ENCODE data around the gene AGPAT3. TPM values are rescaled to one million over a fixed set of nuclear protein-coding genes. Genes with fewer than 3 reads are reported as not detected.

The AGPAT3 gene
- total and polyA plus RNA-seq, 2 donors (not counting 1 experiment from before 2014, with no cell fraction given) = 29.4 to 44.9 TPM

DNA sequence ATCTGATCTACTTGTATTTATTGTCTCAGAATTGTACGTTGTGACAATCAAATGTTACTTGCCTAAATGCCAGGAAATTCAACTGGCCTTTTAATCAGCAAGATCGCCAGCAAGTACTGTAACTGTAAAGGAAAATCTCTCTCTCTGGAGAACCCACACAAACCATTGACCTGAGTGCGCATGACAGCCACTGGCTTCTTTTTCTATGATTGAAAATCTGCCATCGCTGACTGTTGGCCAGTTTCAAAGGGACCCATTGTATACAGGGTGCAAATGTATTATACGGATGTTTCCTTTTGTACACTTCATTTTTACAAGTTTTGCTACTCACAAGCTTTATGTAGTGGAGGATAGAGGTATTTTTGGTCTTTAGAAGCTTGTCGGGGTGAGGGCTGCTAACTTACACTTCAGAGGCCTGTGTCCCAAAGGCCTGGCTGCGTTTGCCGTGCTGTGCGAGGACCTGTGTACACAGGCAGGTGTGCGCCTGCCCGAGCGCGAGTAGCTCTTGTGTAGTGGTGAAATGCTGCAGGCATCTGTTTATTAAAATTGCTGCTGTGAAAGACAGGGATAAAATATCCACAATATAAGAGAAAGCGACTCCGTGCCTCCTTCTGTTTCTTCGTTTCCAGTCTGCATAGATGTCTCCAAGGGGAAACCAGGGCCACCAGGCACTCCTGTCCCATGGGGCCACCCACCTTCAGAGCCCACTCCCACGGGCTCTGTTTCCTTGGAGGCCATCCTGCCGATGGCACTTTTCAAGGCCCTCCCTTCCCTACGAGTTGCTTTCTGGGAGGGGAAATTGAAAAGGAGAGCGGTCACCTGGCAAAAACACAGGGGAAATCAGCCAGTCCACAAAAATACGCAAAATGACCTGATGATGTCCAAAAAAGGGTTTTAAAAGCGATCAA lies 121.8 kb downstream of the AGPAT3 start:
- no peak for DNase-seq (ENCODE audit: low read depth in 2 of 2)

DNA sequence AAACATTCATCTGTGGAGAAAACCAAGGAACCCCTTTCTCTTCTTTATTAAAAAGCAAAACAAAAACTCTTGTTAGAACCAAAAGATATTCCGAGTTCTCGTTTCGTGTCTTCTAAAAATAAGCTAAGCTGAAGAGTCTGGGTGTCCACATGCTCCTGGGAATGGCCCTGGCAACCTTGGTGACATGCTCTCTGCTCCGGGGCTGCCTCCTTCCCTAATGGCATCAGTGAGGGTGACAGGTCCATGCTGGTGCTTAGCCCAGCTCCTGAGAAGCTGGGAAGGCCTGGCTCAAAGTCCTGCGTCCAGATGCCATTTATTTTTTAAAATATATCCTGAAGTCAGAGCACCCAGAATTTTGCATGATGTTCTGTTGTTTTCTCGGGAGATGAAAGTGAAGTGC lies 122.5 kb downstream of the AGPAT3 start:
- Histone ChIP-seq H3K27ac (ENCODE audit: insufficient read depth, low read length) (no peak overlapping the region), H3K27me3 (ENCODE audit: control insufficient read depth, insufficient read depth, low read length) (no peaks in the 10 kb centered on the region), H3K79me2 (ENCODE audit: control insufficient read depth, insufficient read depth, low read length) (no peaks in the 10 kb centered on the region), H3K9ac (ENCODE audit: insufficient read depth, low read length) (no peak overlapping the region), H3K4me3 (replicated peaks in 1 of 4; ENCODE audit: control extremely low read depth in 1 of 4, insufficient read depth in 1 of 4, low read depth in 3 of 4, low read length in 4 of 4) (no peak overlapping the region), H3K9me3 (ENCODE audit: control insufficient read depth, insufficient read depth, low read depth, low read length) (no peaks in the 10 kb centered on the region), H2AFZ (ENCODE audit: low read length) (no peak overlapping the region), H3K4me2 (ENCODE audit: extremely low read depth, insufficient read depth, low read length) (no peak overlapping the region), H4K20me1 (ENCODE audit: control insufficient read depth, extremely low read depth, insufficient read depth, low read length) (no peaks in the 10 kb centered on the region), H3K4me1 (ENCODE audit: control insufficient read depth, extremely low read depth, insufficient read depth, low read length) (no peaks in the 10 kb centered on the region), H3K36me3 (ENCODE audit: control insufficient read depth, insufficient read depth, low read length) (no peaks in the 10 kb centered on the region)
- DNase-seq (ENCODE audit: low read depth in 2 of 2) = no peak
- TF ChIP-seq, protein P1, sequence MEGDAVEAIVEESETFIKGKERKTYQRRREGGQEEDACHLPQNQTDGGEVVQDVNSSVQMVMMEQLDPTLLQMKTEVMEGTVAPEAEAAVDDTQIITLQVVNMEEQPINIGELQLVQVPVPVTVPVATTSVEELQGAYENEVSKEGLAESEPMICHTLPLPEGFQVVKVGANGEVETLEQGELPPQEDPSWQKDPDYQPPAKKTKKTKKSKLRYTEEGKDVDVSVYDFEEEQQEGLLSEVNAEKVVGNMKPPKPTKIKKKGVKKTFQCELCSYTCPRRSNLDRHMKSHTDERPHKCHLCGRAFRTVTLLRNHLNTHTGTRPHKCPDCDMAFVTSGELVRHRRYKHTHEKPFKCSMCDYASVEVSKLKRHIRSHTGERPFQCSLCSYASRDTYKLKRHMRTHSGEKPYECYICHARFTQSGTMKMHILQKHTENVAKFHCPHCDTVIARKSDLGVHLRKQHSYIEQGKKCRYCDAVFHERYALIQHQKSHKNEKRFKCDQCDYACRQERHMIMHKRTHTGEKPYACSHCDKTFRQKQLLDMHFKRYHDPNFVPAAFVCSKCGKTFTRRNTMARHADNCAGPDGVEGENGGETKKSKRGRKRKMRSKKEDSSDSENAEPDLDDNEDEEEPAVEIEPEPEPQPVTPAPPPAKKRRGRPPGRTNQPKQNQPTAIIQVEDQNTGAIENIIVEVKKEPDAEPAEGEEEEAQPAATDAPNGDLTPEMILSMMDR (conservative IDR thresholded peaks at IDR 0.05 in 1 of 2, IDR thresholded peaks at IDR 0.05 in 1 of 2; ENCODE audit: low read depth in 1 of 2, low read length in 2 of 2) = no peak
- no peak for TF ChIP-seq EZH2 (IDR thresholded peaks at IDR 0.05; ENCODE audit: low read length, missing control alignments)

More for the DNA sequence above, 121.8 kb downstream of the AGPAT3 start:
- Histone ChIP-seq H4K20me1 (ENCODE audit: control insufficient read depth, extremely low read depth, insufficient read depth, low read length) (no peaks in the 10 kb centered on the region), H3K79me2 (ENCODE audit: control insufficient read depth, insufficient read depth, low read length) (no peaks in the 10 kb centered on the region), H3K9me3 (ENCODE audit: control insufficient read depth, insufficient read depth, low read depth, low read length) (no peaks in the 10 kb centered on the region), H3K4me2 (ENCODE audit: extremely low read depth, insufficient read depth, low read length) (no peak overlapping the region), H3K4me1 (ENCODE audit: control insufficient read depth, extremely low read depth, insufficient read depth, low read length) (no peaks in the 10 kb centered on the region), H3K36me3 (ENCODE audit: control insufficient read depth, insufficient read depth, low read length) (no peaks in the 10 kb centered on the region), H3K4me3 (replicated peaks in 1 of 4; ENCODE audit: control extremely low read depth in 1 of 4, insufficient read depth in 1 of 4, low read depth in 3 of 4, low read length in 4 of 4) (no peak overlapping the region), H3K9ac (ENCODE audit: insufficient read depth, low read length) (no peak overlapping the region), H2AFZ (ENCODE audit: low read length) (no peak overlapping the region), H3K27ac (ENCODE audit: insufficient read depth, low read length) (no peak overlapping the region), H3K27me3 (ENCODE audit: control insufficient read depth, insufficient read depth, low read length) (no peaks in the 10 kb centered on the region)
- TF ChIP-seq EZH2 (IDR thresholded peaks at IDR 0.05; ENCODE audit: low read length, missing control alignments) = no peak
- TF ChIP-seq, protein P1 (conservative IDR thresholded peaks at IDR 0.05 in 1 of 2, IDR thresholded peaks at IDR 0.05 in 1 of 2; ENCODE audit: low read depth in 1 of 2, low read length in 2 of 2) = no peak

DNA sequence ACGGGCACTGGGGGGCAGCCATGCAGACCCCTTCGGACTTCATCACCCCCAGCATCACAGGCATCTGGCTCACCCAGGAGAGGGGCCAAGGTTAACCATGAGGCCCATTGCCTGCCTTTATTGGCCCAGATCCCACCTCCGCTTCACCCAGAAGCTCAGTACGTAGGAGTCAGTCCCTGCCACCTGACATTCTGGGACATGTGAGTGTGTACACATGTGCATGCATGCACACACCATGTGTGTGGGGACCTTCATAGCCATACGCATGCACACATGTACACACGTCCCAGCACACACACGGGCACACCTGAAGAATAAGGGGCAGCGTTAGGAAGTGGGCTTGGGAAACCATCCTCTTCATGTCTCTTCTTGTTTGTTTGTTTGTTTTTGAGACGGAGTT lies 123.0 kb downstream of the AGPAT3 start:
- no peaks in the 10 kb centered on the region for H3K27me3 ChIP-seq (ENCODE audit: control insufficient read depth, insufficient read depth, low read length)
- DNase-seq (ENCODE audit: low read depth in 2 of 2) = no peak
- H3K4me2 ChIP-seq (ENCODE audit: extremely low read depth, insufficient read depth, low read length) = no peak overlapping the region
- no peak overlapping the region for H3K9ac ChIP-seq (ENCODE audit: insufficient read depth, low read length)
- no peaks in the 10 kb centered on the region for H3K9me3 ChIP-seq (ENCODE audit: control insufficient read depth, insufficient read depth, low read depth, low read length)
- no peaks in the 10 kb centered on the region for H3K79me2 ChIP-seq (ENCODE audit: control insufficient read depth, insufficient read depth, low read length)
- no peaks in the 10 kb centered on the region for H3K4me1 ChIP-seq (ENCODE audit: control insufficient read depth, extremely low read depth, insufficient read depth, low read length)
- no peak for TF ChIP-seq EZH2 (IDR thresholded peaks at IDR 0.05; ENCODE audit: low read length, missing control alignments)
- TF ChIP-seq, protein P1 (conservative IDR thresholded peaks at IDR 0.05 in 1 of 2, IDR thresholded peaks at IDR 0.05 in 1 of 2; ENCODE audit: low read depth in 1 of 2, low read length in 2 of 2) = no peak
- H3K27ac ChIP-seq (ENCODE audit: insufficient read depth, low read length) = no peak overlapping the region
- H2AFZ ChIP-seq (ENCODE audit: low read length) = no peak overlapping the region
- no peaks in the 10 kb centered on the region for H4K20me1 ChIP-seq (ENCODE audit: control insufficient read depth, extremely low read depth, insufficient read depth, low read length)
- no peak overlapping the region for H3K4me3 ChIP-seq (replicated peaks in 1 of 4; ENCODE audit: control extremely low read depth in 1 of 4, insufficient read depth in 1 of 4, low read depth in 3 of 4, low read length in 4 of 4)
- no peaks in the 10 kb centered on the region for H3K36me3 ChIP-seq (ENCODE audit: control insufficient read depth, insufficient read depth, low read length)
